ENCODE measurements around the gene NDUFB2. TPM values are rescaled to one million over a fixed set of nuclear protein-coding genes. Genes with fewer than 3 reads are reported as not detected.
A peak's percentile ranks its signal among the peaks of the same experiment; 100 is the strongest.

Gene NDUFB2
- total and polyA plus RNA-seq, 2 of the 13 experiments (the other 11 are each of a cell fraction or from before 2014, with no cell fraction given) = 206 to 221 TPM

DNA sequence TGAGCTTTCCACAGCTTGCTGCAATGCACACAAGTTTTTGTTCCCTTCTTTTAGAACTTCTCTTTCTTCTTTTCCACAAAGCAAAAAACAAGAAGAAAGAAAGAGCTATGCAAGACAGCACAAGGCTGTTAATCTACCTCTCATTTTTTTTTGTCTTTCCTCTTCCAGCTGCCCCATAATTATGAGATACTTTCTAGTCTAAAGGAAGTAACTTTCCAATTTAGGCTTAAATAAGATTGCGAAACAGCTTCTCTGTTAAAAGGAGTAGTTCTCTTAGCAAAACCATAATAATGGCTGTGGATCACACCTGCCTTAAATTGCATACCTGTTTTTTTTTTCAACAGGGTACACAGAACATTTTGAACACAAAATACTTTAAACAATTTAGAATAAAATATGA lies 56.0 kb downstream of the NDUFB2 start:
- ATAC-seq = no peak
- in situ Hi-C loops (cut with HindIII; ENCODE audit: extremely low pct_ligation_motif_present, low pct_unique_long_range_greater_than_20kb) = no loop called here
- no peaks in the 10 kb centered on the region for H3K79me2 ChIP-seq (ENCODE audit: insufficient read depth, low read length)
- TF ChIP-seq CEBPB (IDR thresholded peaks at IDR 0.05; ENCODE audit: borderline replicate concordance, low read depth, low read length) (peak; percentile 89), RAD51 (IDR thresholded peaks at IDR 0.05; ENCODE audit: borderline replicate concordance) (no peak), RBAK (CRISPR knock-in tag; IDR thresholded peaks at IDR 0.05) (no peak), ZNF546 (CRISPR knock-in tag; conservative IDR thresholded peaks at IDR 0.05) (no peak), BORCS8-MEF2B (CRISPR knock-in tag; IDR thresholded peaks at IDR 0.05) (no peak), POGZ (CRISPR knock-in tag; IDR thresholded peaks at IDR 0.05) (0 out of 2 replicates have a peak, but pooled peaks have one; percentile 7), FOXC1 (CRISPR knock-in tag; IDR thresholded peaks at IDR 0.05; ENCODE audit: borderline replicate concordance) (no peak), PAWR (CRISPR knock-in tag; IDR thresholded peaks at IDR 0.05; ENCODE audit: borderline replicate concordance) (no peak), NFE2L1 (CRISPR knock-in tag; IDR thresholded peaks at IDR 0.05; ENCODE audit: borderline replicate concordance) (no peak), IKZF1 (IDR thresholded peaks at IDR 0.05) (no peak), CHD2 (IDR thresholded peaks at IDR 0.05; ENCODE audit: low read depth, low read length) (no peak), GFI1 (CRISPR knock-in tag; IDR thresholded peaks at IDR 0.05; ENCODE audit: borderline replicate concordance) (no peak), HNRNPK (IDR thresholded peaks at IDR 0.05; ENCODE audit: low read depth, low read length, poor library complexity, severe bottlenecking) (no peak), CEBPG (CRISPR knock-in tag; IDR thresholded peaks at IDR 0.05) (peak; percentile 67), HNF4A (CRISPR knock-in tag; IDR thresholded peaks at IDR 0.05) (no peak), KDM2A (CRISPR knock-in tag; IDR thresholded peaks at IDR 0.05; ENCODE audit: borderline replicate concordance, low read depth) (no peak), HCFC1 (IDR thresholded peaks at IDR 0.05; ENCODE audit: low read depth, low read length) (no peak), MXI1 (IDR thresholded peaks at IDR 0.05; ENCODE audit: borderline replicate concordance, low read depth, low read length) (no peak), TGIF2 (CRISPR knock-in tag; IDR thresholded peaks at IDR 0.05) (no peak), ZBTB21 (CRISPR knock-in tag; IDR thresholded peaks at IDR 0.05) (no peak), ZNF569 (CRISPR knock-in tag; IDR thresholded peaks at IDR 0.05; ENCODE audit: borderline replicate concordance) (no peak), ELF1 (CRISPR knock-in tag; IDR thresholded peaks at IDR 0.05) (no peak)
- TF ChIP-seq, protein P1, sequence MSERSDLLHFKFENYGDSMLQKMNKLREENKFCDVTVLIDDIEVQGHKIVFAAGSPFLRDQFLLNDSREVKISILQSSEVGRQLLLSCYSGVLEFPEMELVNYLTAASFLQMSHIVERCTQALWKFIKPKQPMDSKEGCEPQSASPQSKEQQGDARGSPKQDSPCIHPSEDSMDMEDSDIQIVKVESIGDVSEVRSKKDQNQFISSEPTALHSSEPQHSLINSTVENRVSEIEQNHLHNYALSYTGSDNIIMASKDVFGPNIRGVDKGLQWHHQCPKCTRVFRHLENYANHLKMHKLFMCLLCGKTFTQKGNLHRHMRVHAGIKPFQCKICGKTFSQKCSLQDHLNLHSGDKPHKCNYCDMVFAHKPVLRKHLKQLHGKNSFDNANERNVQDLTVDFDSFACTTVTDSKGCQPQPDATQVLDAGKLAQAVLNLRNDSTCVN (CRISPR knock-in tag; IDR thresholded peaks at IDR 0.05; ENCODE audit: borderline replicate concordance) = no peak
- TF ChIP-seq, protein P2, sequence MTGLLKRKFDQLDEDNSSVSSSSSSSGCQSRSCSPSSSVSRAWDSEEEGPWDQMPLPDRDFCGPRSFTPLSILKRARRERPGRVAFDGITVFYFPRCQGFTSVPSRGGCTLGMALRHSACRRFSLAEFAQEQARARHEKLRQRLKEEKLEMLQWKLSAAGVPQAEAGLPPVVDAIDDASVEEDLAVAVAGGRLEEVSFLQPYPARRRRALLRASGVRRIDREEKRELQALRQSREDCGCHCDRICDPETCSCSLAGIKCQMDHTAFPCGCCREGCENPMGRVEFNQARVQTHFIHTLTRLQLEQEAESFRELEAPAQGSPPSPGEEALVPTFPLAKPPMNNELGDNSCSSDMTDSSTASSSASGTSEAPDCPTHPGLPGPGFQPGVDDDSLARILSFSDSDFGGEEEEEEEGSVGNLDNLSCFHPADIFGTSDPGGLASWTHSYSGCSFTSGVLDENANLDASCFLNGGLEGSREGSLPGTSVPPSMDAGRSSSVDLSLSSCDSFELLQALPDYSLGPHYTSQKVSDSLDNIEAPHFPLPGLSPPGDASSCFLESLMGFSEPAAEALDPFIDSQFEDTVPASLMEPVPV (CRISPR knock-in tag; IDR thresholded peaks at IDR 0.05) = no peak
- DNase-seq (ENCODE audit: low spot score) = no peak
- 97% methylated on average over 1 of the region's 1 CpG for WGBS (ENCODE audit: low lambda C conversion rate)
- no peak overlapping the region for H3K4me2 ChIP-seq (ENCODE audit: low read depth, low read length)
- peaks cover 0 to 12% of the 10 kb centered on the region in 2 experiments; a peak in 2 of 5 replicates for H3K36me3 ChIP-seq (replicated peaks in 1 of 2; ENCODE audit: control insufficient read depth in 1 of 2, insufficient read depth in 2 of 2, low read length in 2 of 2)
- peaks cover 15% of the 10 kb centered on the region; the same call in 1 of the 2 replicates for H3K4me1 ChIP-seq (ENCODE audit: insufficient read depth, low read length)
- CTCF ChIA-PET (ENCODE audit: low intra/inter-chr PET ratio, low total read pairs) = no interaction called here
- no peak overlapping the region for H3K4me3 ChIP-seq (replicated peaks in 1 of 3; ENCODE audit: insufficient read depth in 1 of 3, low read depth in 2 of 3, low read length in 3 of 3)
- no TSS peak for BruUV-seq (replicated peaks)
- POLR2A ChIA-PET = no interaction called here
- H3K27me3 ChIP-seq (ENCODE audit: control insufficient read depth in 1 of 2, insufficient read depth in 2 of 2, low read length in 2 of 2) = no peaks in the 10 kb centered on the region
- H3K27ac ChIP-seq (ENCODE audit: extremely low read length, insufficient read depth, low read length) = no peak overlapping the region
- no peaks in the 10 kb centered on the region for H3K9me3 ChIP-seq (ENCODE audit: low read length)
- no peaks in the 10 kb centered on the region for H4K20me1 ChIP-seq (ENCODE audit: insufficient read depth, low read length)
- no peak overlapping the region for H2AFZ ChIP-seq (ENCODE audit: low read length)
- FAIRE-seq = no peak
- no peak overlapping the region for H3K9ac ChIP-seq (ENCODE audit: insufficient read depth, low read depth, low read length)
- intact Hi-C loops (cut with micrococcal nuclease; ENCODE audit: unreplicated experiment) = no loop called here
